ENCODE data around the gene KCNQ2. TPM values are rescaled to one million over a fixed set of nuclear protein-coding genes. Genes with fewer than 3 reads are reported as not detected.

KCNQ2 gene
- total RNA-seq, 4 donors from 2014 or later, result not detected

DNA sequence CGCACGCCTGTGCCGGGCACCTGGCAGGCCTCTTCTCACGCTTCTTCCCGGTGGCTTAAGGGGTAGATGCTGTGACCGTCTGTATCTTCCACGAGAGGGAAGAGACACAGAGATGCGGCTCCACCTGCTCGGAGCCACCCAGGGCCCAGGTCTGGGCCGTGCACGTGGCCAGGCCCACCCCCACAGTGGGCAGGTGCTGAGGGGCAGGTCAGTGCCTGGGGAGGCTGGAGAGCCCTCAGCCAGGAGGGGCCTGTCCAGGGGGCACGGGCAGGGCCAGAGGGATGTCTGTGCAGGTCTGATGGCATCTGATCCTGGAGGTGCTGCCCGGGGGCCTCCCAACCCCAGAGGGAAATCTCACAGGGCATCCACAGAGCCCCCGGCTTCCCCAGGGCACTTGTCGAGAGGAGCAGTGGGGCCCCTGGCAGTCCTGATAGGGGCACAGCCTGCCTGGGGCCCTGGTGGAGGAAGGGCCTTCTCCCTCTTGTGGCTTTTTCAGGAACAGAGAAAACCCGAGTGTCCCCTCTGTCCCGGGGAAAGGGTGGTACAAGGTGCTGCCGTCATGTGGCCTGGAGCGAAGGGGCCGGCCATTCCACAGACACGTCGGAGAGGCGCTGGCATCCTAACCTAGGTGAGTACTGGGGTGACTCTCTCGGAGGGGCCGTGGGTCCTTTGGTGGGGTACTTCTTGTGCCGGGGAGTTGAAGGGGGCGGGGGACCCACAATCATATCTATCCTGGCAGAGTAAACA is 61.1 kb downstream of the KCNQ2 start:
- Histone ChIP-seq H3K4me1 (no peaks in the 10 kb centered on the region), H3K36me3 (no peaks in the 10 kb centered on the region), H3K9me3 (peaks cover 0 to 11% (median 0%) of the 10 kb centered on the region in 4 donors), H3K4me3 (no peak overlapping the region), H3K27ac (no peak overlapping the region), H3K27me3 (peaks cover 0 to 37% of the 10 kb centered on the region in 2 donors)
- no peak for TF ChIP-seq EP300 (IDR thresholded peaks at IDR 0.05)
- no peak for TF ChIP-seq POLR2A (IDR thresholded peaks at IDR 0.05)
- TF ChIP-seq, protein P1, sequence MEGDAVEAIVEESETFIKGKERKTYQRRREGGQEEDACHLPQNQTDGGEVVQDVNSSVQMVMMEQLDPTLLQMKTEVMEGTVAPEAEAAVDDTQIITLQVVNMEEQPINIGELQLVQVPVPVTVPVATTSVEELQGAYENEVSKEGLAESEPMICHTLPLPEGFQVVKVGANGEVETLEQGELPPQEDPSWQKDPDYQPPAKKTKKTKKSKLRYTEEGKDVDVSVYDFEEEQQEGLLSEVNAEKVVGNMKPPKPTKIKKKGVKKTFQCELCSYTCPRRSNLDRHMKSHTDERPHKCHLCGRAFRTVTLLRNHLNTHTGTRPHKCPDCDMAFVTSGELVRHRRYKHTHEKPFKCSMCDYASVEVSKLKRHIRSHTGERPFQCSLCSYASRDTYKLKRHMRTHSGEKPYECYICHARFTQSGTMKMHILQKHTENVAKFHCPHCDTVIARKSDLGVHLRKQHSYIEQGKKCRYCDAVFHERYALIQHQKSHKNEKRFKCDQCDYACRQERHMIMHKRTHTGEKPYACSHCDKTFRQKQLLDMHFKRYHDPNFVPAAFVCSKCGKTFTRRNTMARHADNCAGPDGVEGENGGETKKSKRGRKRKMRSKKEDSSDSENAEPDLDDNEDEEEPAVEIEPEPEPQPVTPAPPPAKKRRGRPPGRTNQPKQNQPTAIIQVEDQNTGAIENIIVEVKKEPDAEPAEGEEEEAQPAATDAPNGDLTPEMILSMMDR (IDR thresholded peaks at IDR 0.05), result no peak
- DNase-seq (ENCODE audit: low spot score in 2 of 2), result no peak
- 80 to 81% methylated on average over 22 to 27 of the region's 27 CpGs for WGBS, 2 donors

DNA sequence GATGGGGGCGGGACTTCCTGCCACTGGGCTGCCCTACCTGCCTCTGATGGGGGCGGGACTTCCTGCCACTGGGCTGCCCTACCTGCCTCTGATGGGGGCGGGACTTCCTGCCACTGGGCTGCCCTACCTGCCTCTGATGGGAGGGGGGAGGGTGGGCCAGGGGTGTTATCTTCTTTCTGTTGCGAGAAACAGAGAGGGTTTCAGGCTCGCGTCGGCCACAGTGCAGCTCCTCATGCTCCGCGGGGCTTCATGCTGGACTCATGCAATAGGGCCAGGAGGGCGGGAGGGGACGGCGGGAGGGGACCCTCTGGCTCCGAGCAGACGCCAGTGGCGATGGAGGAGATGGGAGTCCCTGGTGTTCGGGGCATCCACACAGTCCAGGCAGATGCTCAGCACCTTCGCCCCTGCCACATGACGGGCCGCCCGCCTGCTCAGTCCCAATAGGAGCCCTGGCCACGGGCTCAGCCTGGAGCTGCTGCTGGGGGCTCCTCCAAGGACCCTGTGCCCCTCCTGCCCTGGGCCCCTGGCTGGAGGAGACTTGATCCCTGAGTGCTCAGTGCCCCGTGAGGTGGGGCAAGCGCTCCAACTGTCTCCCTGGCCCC is 62.5 kb downstream of the KCNQ2 start:
- 56 to 79% methylated on average over 8 to 16 of the region's 23 CpGs for WGBS, 2 donors
- Histone ChIP-seq H3K27ac (no peak overlapping the region), H3K4me3 (no peak overlapping the region), H3K9me3 (peaks cover 0 to 13% (median 0%) of the 10 kb centered on the region in 4 donors), H3K27me3 (peaks cover 0 to 35% of the 10 kb centered on the region in 2 donors), H3K36me3 (no peaks in the 10 kb centered on the region), H3K4me1 (no peaks in the 10 kb centered on the region)
- DNase-seq (ENCODE audit: low spot score in 2 of 2), result no peak
- no peak for TF ChIP-seq EP300 (IDR thresholded peaks at IDR 0.05)
- TF ChIP-seq POLR2A (IDR thresholded peaks at IDR 0.05), result no peak
- TF ChIP-seq, protein P1 (IDR thresholded peaks at IDR 0.05), result no peak

DNA sequence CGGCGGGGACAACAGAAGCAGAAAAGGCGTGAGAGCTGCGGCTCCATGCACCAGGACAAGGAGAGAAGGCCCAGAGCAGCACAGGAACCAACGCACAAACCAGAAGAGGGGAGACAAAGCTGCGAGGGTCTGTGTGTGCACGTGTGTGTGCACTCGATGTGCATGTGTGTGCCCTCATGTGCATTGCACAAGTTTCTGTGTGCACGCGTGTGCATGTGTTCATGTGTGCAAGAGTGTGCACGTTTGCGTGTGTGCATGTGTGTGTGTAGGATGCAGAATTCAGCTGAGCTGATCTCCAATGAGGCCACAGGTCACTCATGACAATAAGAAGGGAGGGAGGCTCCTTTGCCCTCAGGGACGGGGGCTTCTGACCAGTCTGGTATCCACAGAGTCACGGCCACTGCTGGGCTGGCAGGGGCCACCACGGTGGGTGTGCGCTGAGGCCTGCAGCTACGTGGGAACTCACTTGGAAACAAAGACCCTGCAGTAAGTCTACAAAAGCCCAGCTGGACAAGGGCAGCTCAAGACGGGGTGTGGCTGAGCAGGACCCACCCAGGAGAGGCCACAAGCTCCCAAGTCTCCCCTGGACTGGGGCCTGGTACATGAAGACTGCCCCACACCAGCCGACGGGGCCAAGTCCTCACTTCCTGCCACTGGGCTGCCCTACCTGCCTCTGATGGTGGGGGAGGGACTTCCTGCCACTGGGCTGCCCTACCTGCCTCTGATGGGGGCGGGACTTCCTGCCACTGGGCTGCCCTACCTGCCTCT is 63.2 kb downstream of the KCNQ2 start:
- no peak for DNase-seq (ENCODE audit: low spot score in 2 of 2)
- TF ChIP-seq POLR2A (IDR thresholded peaks at IDR 0.05) (no peak), EP300 (IDR thresholded peaks at IDR 0.05) (no peak)
- TF ChIP-seq, protein P1 (IDR thresholded peaks at IDR 0.05), result no peak
- Histone ChIP-seq H3K4me3 (no peak overlapping the region), H3K27me3 (peaks cover 0 to 41% of the 10 kb centered on the region in 2 donors), H3K27ac (no peak overlapping the region), H3K9me3 (peaks cover 0 to 13% (median 0%) of the 10 kb centered on the region in 4 donors), H3K36me3 (no peaks in the 10 kb centered on the region), H3K4me1 (no peaks in the 10 kb centered on the region)
- WGBS, 2 donors, result 66 to 67% methylated on average over 18 to 20 of the region's 21 CpGs

DNA sequence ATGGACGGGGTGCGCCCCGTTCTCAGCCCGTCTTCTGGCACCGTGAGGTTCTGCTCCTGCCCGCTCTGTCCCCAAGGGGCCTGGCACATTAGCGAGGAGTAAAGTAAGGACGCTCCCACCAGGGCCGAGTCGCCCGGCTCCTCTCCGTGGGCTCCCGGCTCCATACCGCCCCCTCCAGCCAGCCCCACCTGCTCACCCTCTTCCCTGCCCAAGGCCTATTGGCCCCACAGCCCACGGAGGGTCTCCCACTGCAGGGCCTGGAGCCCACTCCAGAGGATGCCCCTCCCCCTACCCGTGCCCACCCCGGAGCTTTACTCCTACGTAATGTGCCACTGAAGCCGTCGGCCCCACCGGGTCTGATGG is 63.8 kb downstream of the KCNQ2 start:
- WGBS, 2 donors, result 75 to 81% methylated on average over 20 to 21 of the region's 21 CpGs
- TF ChIP-seq POLR2A (IDR thresholded peaks at IDR 0.05) (no peak), EP300 (IDR thresholded peaks at IDR 0.05) (no peak)
- TF ChIP-seq, protein P1 (IDR thresholded peaks at IDR 0.05), result no peak
- Histone ChIP-seq H3K9me3 (peaks cover 0 to 13% (median 0%) of the 10 kb centered on the region in 4 donors), H3K4me1 (no peaks in the 10 kb centered on the region), H3K4me3 (no peak overlapping the region), H3K27ac (no peak overlapping the region), H3K36me3 (no peaks in the 10 kb centered on the region), H3K27me3 (peaks cover 0 to 39% of the 10 kb centered on the region in 2 donors)
- no peak for DNase-seq (ENCODE audit: low spot score in 2 of 2)
